DND-41 (cell line): ENCODE data around the gene GDPD4.

Experiments
- ATAC-seq: fragments of 200-7000 bp; cut with Tn5 transposase; 3 replicates; pipeline ENCODE4 v1.9.1; 2021; ENCODE audit warnings: low read depth; ENCODE audit not compliant: insufficient read depth
- DNase-seq: peaks from one replicate; pipeline ENCODE4 v3.0.0-alpha.2; 2020
- H2AFZ ChIP-seq: 2 replicates; pipeline ENCODE4 v1.6.0; 2012; ENCODE audit warnings: low read depth, low read length
- H3K27ac ChIP-seq: 2 replicates; pipeline ENCODE4 v1.5.1; 2012; ENCODE audit warnings: low read length, inconsistent platforms
- H3K27me3 ChIP-seq: fragments of 200-600 bp; sonication (generic); 2 replicates; pipeline ENCODE4 v1.6.0; 2012; ENCODE audit warnings: low read length, mild to moderate bottlenecking, inconsistent platforms; ENCODE audit not compliant: insufficient read depth, poor library complexity
- H3K36me3 ChIP-seq: 2 replicates; pipeline ENCODE4 v1.5.1; 2012; ENCODE audit warnings: low read length, inconsistent platforms; ENCODE audit not compliant: insufficient read depth
- H3K4me1 ChIP-seq: 2 replicates; pipeline ENCODE4 v1.5.1; 2012; ENCODE audit warnings: mild to moderate bottlenecking, low read length; ENCODE audit not compliant: insufficient read depth
- H3K4me2 ChIP-seq: 2 replicates; pipeline ENCODE4 v1.6.0; 2012; ENCODE audit warnings: mild to moderate bottlenecking, moderate library complexity, low read length, inconsistent platforms; ENCODE audit not compliant: insufficient read depth
- H3K4me3 ChIP-seq, 2 experiments: fragments of 200-600 bp in 1 of 2; shearing (Covaris generic) in 1 of 2; 2 replicates each; pipeline ENCODE4 v1.5.1; 2012 to 2016; ENCODE audit warnings: inconsistent platforms in 2 of 2, low read length in 2 of 2, mild to moderate bottlenecking in 2 of 2, low read depth in 1 of 2, moderate library complexity in 1 of 2
- H3K79me2 ChIP-seq: 2 replicates; pipeline ENCODE4 v1.6.0; 2012; ENCODE audit warnings: low read length, inconsistent platforms; ENCODE audit not compliant: insufficient read depth
- H3K9ac ChIP-seq: 2 replicates; pipeline ENCODE4 v1.6.0; 2012; ENCODE audit warnings: low read depth, mild to moderate bottlenecking, inconsistent platforms, low read length, moderate library complexity
- H3K9me3 ChIP-seq: 2 replicates; pipeline ENCODE4 v1.5.1; 2012; ENCODE audit warnings: low read length, moderate library complexity, mild to moderate bottlenecking, inconsistent platforms; ENCODE audit not compliant: insufficient read depth, severe bottlenecking
- H4K20me1 ChIP-seq: 2 replicates; pipeline ENCODE4 v1.6.0; 2012; ENCODE audit warnings: low read length; ENCODE audit not compliant: insufficient read depth
- EZH2 ChIP-seq: IDR thresholded peaks from 3 replicates; pipeline ENCODE4 v1.6.1; 2012; ENCODE audit warnings: borderline replicate concordance, low read depth, mild to moderate bottlenecking, moderate library complexity, low read length, inconsistent platforms; ENCODE audit not compliant: severe bottlenecking
- TF ChIP-seq, protein P1 (sequence below): IDR thresholded peaks from 2 replicates; pipeline ENCODE4 v1.5.1; 2012; ENCODE audit warnings: borderline replicate concordance, low read length, moderate library complexity, mild to moderate bottlenecking; ENCODE audit not compliant: poor library complexity, severe bottlenecking; ENCODE audit errors: extremely low read depth

The GDPD4 gene

DNA sequence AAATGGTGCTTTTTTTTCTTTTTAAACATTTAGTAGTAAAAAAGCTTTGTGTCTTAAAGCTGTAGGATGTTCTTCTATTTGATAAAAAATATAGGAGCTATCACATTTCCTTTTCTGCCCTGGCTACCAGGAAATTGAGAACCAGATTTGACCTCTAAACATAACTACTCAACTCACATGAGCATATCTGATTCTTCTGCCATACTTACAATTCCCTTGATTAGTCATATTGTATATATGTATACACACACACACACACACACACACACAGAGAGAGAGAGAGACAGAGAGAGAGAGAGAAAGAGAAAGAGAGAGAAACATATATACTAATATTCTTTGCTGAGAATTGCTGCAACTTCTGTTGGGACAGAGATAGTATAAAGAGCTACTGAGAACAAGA lies 23.0 kb upstream of the GDPD4 start:
- H3K9ac ChIP-seq, result no peak overlapping the region
- DNase-seq (no peak), ATAC-seq (no peak)
- H3K4me2 ChIP-seq, result no peak overlapping the region
- no peak overlapping the region for H3K4me3 ChIP-seq
- no peaks in the 10 kb centered on the region for H3K79me2 ChIP-seq
- no peak overlapping the region for H3K27ac ChIP-seq
- H3K27me3 ChIP-seq, result no peaks in the 10 kb centered on the region
- H3K4me1 ChIP-seq, result no peaks in the 10 kb centered on the region
- H3K36me3 ChIP-seq, result peaks cover 20% of the 10 kb centered on the region
- TF ChIP-seq, protein P1, sequence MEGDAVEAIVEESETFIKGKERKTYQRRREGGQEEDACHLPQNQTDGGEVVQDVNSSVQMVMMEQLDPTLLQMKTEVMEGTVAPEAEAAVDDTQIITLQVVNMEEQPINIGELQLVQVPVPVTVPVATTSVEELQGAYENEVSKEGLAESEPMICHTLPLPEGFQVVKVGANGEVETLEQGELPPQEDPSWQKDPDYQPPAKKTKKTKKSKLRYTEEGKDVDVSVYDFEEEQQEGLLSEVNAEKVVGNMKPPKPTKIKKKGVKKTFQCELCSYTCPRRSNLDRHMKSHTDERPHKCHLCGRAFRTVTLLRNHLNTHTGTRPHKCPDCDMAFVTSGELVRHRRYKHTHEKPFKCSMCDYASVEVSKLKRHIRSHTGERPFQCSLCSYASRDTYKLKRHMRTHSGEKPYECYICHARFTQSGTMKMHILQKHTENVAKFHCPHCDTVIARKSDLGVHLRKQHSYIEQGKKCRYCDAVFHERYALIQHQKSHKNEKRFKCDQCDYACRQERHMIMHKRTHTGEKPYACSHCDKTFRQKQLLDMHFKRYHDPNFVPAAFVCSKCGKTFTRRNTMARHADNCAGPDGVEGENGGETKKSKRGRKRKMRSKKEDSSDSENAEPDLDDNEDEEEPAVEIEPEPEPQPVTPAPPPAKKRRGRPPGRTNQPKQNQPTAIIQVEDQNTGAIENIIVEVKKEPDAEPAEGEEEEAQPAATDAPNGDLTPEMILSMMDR, result no peak
- TF ChIP-seq EZH2, result no peak
- no peaks in the 10 kb centered on the region for H3K9me3 ChIP-seq
- no peak overlapping the region for H2AFZ ChIP-seq
- no peaks in the 10 kb centered on the region for H4K20me1 ChIP-seq

DNA sequence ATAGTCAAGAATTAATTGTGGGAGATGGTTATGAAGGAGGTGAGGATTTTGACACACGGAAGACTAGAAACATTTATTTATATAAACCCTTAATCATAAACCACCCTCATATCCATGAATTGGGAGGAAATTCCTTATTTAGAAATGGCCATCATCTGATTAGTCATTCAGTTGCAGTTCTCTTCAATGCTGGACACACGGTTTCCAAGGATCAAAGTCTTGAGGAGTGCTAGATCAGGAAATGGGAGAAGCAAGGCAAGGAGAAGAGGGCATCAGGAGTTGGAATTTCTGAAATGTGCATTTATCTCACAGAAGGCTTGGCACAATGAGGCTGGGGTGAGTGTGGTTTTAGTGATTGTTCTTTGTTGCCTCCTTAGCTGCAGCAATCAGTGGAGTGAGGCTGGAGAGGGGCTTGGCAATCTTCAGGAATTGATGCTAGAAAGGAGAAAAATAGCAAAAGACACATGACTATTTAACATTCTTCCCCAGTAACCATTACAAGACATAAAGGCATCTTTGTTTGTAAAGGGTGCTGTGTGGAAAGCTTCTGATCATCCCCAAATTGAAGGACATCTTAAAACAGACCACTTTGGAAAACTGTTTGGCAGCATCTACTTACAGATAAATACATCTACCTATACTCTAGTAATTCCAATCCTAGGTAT lies 21.6 kb upstream of the GDPD4 start:
- Histone ChIP-seq H3K27me3 (no peaks in the 10 kb centered on the region), H3K9ac (no peak overlapping the region), H2AFZ (no peak overlapping the region), H3K27ac (no peak overlapping the region), H3K4me3 (no peak overlapping the region), H4K20me1 (no peaks in the 10 kb centered on the region), H3K36me3 (peaks cover 20% of the 10 kb centered on the region), H3K79me2 (no peaks in the 10 kb centered on the region), H3K9me3 (no peaks in the 10 kb centered on the region), H3K4me1 (no peaks in the 10 kb centered on the region), H3K4me2 (no peak overlapping the region)
- ATAC-seq, result no peak
- no peak for DNase-seq
- TF ChIP-seq, protein P1, result no peak
- no peak for TF ChIP-seq EZH2

DNA sequence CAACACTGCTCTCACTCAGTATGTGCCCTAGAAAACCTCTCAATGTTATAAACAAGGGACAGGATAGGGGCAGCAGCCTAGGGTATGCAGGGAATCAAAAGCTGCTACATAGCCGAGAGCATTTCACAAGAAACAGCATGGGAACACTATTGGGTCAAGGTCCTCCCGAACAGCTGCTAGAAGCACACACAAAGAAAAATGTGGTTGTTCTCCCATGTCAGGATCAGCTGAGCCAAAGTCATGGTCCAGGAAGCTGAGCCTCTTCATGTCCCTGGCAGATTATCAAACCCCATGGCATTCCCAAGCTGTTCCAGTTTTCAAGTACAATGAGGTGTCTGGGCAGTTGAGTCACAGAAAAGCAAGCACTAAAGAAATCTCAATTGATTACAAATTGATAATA lies 21.0 kb upstream of the GDPD4 start:
- Histone ChIP-seq H3K4me2 (no peak overlapping the region), H3K27ac (no peak overlapping the region), H3K27me3 (no peaks in the 10 kb centered on the region), H3K36me3 (peaks cover 20% of the 10 kb centered on the region), H3K9ac (no peak overlapping the region), H2AFZ (no peak overlapping the region), H4K20me1 (no peaks in the 10 kb centered on the region), H3K9me3 (no peaks in the 10 kb centered on the region), H3K4me3 (no peak overlapping the region), H3K4me1 (no peaks in the 10 kb centered on the region), H3K79me2 (no peaks in the 10 kb centered on the region)
- no peak for TF ChIP-seq EZH2
- TF ChIP-seq, protein P1, result no peak
- ATAC-seq, result no peak
- no peak for DNase-seq
